Measurements from ENCODE around the gene NFE2L2.

GRCh38 chr2:177255227-177255601 lies 9.3 kb downstream of the NFE2L2 start:
- no peak for TF ChIP-seq YY1 (IDR thresholded peaks at IDR 0.05; ENCODE audit: insufficient read depth, insufficient read length)
- TF ChIP-seq SUZ12 (IDR thresholded peaks at IDR 0.05; ENCODE audit: extremely low read depth, insufficient read depth, insufficient read length), result no peak
- no peak for TF ChIP-seq ZNF274 (IDR thresholded peaks at IDR 0.05; ENCODE audit: low read depth, low read length)
